MM.1S (cell line): Measurements from ENCODE around the gene ADAMTS3.

Experiments used
- DNase-seq: peaks from one replicate; pipeline ENCODE4 v3.0.0-alpha.2; 2015
- H2AFZ ChIP-seq: fragments of 300-600 bp; sonication (generic); 2 replicates; pipeline ENCODE4 v1.6.0; 2016; ENCODE audit warnings: antibody characterized with exemption, low read length
- H3F3A ChIP-seq: fragments of 300-600 bp; sonication (generic); 2 replicates; pipeline ENCODE4 v1.6.1; 2016; ENCODE audit warnings: mild to moderate bottlenecking, antibody characterized with exemption, low read length, moderate library complexity, mixed read lengths; ENCODE audit not compliant: insufficient read depth
- H3K27ac ChIP-seq: fragments of 300-600 bp; sonication (generic); 2 replicates; pipeline ENCODE4 v1.5.1; 2016; ENCODE audit warnings: mild to moderate bottlenecking, low read length
- H3K27me3 ChIP-seq: fragments of 300-600 bp; sonication (generic); replicated peaks from 2 replicates; pipeline ENCODE4 v1.6.0; 2016; ENCODE audit warnings: low read length; ENCODE audit not compliant: insufficient read depth
- H3K36me3 ChIP-seq: fragments of 300-600 bp; sonication (generic); replicated peaks from 2 replicates; pipeline ENCODE4 v1.6.1; 2016; ENCODE audit warnings: mild to moderate bottlenecking, low read length, mixed read lengths; ENCODE audit not compliant: insufficient read depth
- H3K4me1 ChIP-seq: fragments of 300-600 bp; sonication (generic); 2 replicates; pipeline ENCODE4 v1.6.1; 2016; ENCODE audit warnings: low read length, mixed read lengths
- H3K4me2 ChIP-seq: fragments of 300-600 bp; sonication (generic); 2 replicates; pipeline ENCODE4 v1.6.0; 2016; ENCODE audit warnings: low read depth, low read length
- H3K4me3 ChIP-seq: fragments of 300-600 bp; sonication (generic); 2 replicates; pipeline ENCODE4 v1.5.1; 2016; ENCODE audit warnings: low read length, mixed read lengths
- H3K79me2 ChIP-seq: fragments of 300-600 bp; sonication (generic); 2 replicates; pipeline ENCODE4 v1.6.1; 2016; ENCODE audit warnings: mixed run types, low read length, mixed read lengths
- H3K9ac ChIP-seq: fragments of 300-600 bp; sonication (generic); 2 replicates; pipeline ENCODE4 v1.6.1; 2016; ENCODE audit warnings: low read length, mixed read lengths
- H3K9me2 ChIP-seq: fragments of 300-600 bp; sonication (generic); replicated peaks from 2 replicates; pipeline ENCODE4 v1.6.1; 2016; ENCODE audit warnings: mild to moderate bottlenecking, low read length, mixed read lengths; ENCODE audit not compliant: insufficient read depth
- H3K9me3 ChIP-seq: fragments of 300-600 bp; sonication (generic); replicated peaks from 2 replicates; pipeline ENCODE4 v1.6.1; 2016; ENCODE audit warnings: mild to moderate bottlenecking, low read length, mixed read lengths; ENCODE audit not compliant: insufficient read depth
- H4K20me1 ChIP-seq: fragments of 300-600 bp; sonication (generic); 2 replicates; pipeline ENCODE4 v1.6.1; 2016; ENCODE audit warnings: mild to moderate bottlenecking, low read length, moderate library complexity, mixed read lengths; ENCODE audit not compliant: insufficient read depth
- EZH2 ChIP-seq: fragments of 300-600 bp; sonication (generic); optimal IDR thresholded peaks from 2 replicates; pipeline ENCODE3; 2017; ENCODE audit warnings: low read depth, mild to moderate bottlenecking, antibody characterized with exemption, low read length, mixed read lengths
- EZH2phosphoT487 ChIP-seq: fragments of 300-600 bp; sonication (generic); IDR thresholded peaks from 2 replicates; pipeline ENCODE4 v1.6.1; 2018; ENCODE audit warnings: antibody characterized with exemption, low read length
- TF ChIP-seq, protein P1 (sequence below): fragments of 300-600 bp; sonication (generic); IDR thresholded peaks from 2 replicates; pipeline ENCODE4 v1.5.1; 2016; ENCODE audit warnings: antibody characterized with exemption, low read length, mixed read lengths

ADAMTS3 gene

DNA sequence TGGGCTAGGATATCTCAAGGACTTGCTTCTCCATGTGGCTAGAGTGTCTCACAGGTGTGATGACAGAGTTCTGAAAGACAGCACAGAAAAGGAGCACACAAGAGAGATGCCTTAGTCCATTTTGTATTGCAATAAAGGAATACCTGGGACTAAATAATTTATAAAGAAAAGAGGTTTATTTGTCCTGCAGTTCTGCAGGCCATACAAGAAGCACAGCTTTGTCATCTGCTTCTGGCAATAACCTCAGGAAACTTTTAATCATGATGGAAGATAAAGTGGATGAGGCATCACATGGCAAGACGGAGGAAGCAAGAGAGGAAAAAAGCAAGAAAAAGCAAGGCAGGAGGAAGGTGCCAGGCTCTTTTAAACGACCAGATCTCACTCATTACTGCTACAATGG lies 126.9 kb downstream of the ADAMTS3 start:
- Histone ChIP-seq H3K36me3 (no peaks in the 10 kb centered on the region), H3K4me2 (no peak overlapping the region), H3K9me3 (no peaks in the 10 kb centered on the region), H3K9me2 (no peaks in the 10 kb centered on the region), H3K27ac (no peak overlapping the region), H3F3A (no peaks in the 10 kb centered on the region), H3K9ac (no peak overlapping the region), H3K27me3 (no peaks in the 10 kb centered on the region), H3K79me2 (no peaks in the 10 kb centered on the region), H2AFZ (no peak overlapping the region), H3K4me3 (no peak overlapping the region), H4K20me1 (no peaks in the 10 kb centered on the region), H3K4me1 (no peaks in the 10 kb centered on the region)
- TF ChIP-seq, protein P1, sequence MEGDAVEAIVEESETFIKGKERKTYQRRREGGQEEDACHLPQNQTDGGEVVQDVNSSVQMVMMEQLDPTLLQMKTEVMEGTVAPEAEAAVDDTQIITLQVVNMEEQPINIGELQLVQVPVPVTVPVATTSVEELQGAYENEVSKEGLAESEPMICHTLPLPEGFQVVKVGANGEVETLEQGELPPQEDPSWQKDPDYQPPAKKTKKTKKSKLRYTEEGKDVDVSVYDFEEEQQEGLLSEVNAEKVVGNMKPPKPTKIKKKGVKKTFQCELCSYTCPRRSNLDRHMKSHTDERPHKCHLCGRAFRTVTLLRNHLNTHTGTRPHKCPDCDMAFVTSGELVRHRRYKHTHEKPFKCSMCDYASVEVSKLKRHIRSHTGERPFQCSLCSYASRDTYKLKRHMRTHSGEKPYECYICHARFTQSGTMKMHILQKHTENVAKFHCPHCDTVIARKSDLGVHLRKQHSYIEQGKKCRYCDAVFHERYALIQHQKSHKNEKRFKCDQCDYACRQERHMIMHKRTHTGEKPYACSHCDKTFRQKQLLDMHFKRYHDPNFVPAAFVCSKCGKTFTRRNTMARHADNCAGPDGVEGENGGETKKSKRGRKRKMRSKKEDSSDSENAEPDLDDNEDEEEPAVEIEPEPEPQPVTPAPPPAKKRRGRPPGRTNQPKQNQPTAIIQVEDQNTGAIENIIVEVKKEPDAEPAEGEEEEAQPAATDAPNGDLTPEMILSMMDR = no peak
- no peak for TF ChIP-seq EZH2
- TF ChIP-seq EZH2phosphoT487 = no peak
- no peak for DNase-seq

DNA sequence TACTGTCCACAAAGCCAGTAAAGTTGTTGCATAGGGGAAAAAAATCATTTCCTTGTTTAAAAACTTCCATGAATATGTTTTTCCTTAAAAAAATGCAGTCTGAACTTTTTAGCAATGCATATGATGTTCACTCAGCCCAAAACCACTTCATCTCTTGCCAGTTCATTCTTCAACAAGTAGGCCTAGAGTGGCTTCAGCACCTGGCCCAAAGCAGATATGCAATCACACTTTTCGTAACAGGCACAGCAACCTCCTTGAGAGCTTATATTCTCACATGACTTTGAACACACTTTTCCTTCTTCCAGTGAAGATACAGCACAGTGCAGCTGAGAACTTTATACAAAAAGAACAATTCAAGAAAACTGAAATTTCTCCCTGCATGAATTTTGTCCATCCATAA lies 128.6 kb downstream of the ADAMTS3 start:
- Histone ChIP-seq H2AFZ (no peak overlapping the region), H3K4me3 (no peak overlapping the region), H3K4me2 (no peak overlapping the region), H3K4me1 (no peaks in the 10 kb centered on the region), H3K79me2 (no peaks in the 10 kb centered on the region), H4K20me1 (no peaks in the 10 kb centered on the region), H3F3A (no peaks in the 10 kb centered on the region), H3K27me3 (no peaks in the 10 kb centered on the region), H3K36me3 (no peaks in the 10 kb centered on the region), H3K9me3 (no peaks in the 10 kb centered on the region), H3K9me2 (no peaks in the 10 kb centered on the region), H3K9ac (no peak overlapping the region), H3K27ac (no peak overlapping the region)
- DNase-seq = no peak
- TF ChIP-seq EZH2phosphoT487 (no peak), EZH2 (no peak)
- TF ChIP-seq, protein P1 = no peak

DNA sequence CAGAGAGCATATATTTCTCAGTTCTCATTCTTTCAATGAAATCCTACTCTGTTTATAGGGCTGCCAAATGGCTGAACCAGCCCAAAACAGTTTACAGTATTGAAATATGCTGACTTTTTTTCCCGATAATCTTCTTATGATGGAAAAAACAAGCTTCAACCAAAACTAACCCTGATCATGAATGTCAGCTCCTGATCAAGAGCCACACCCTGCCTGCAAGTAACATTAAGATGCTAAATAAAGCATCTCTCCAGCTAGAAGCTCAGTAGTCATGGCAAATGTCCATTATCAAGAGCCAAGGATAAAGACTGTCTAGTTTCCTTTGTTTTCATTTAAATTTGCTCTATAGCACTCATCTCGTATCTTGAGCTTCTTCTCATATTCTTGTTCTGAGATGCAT lies 136.0 kb downstream of the ADAMTS3 start:
- H3K27ac ChIP-seq = no peak overlapping the region
- no peaks in the 10 kb centered on the region for H3K9me2 ChIP-seq
- H3K79me2 ChIP-seq = no peaks in the 10 kb centered on the region
- H4K20me1 ChIP-seq = no peaks in the 10 kb centered on the region
- H3K4me1 ChIP-seq = no peaks in the 10 kb centered on the region
- H2AFZ ChIP-seq = no peak overlapping the region
- no peak overlapping the region for H3K4me2 ChIP-seq
- H3K27me3 ChIP-seq = no peaks in the 10 kb centered on the region
- H3K4me3 ChIP-seq = no peak overlapping the region
- no peaks in the 10 kb centered on the region for H3F3A ChIP-seq
- H3K9ac ChIP-seq = no peak overlapping the region
- H3K36me3 ChIP-seq = no peaks in the 10 kb centered on the region
- H3K9me3 ChIP-seq = no peaks in the 10 kb centered on the region
- TF ChIP-seq, protein P1 = no peak
- TF ChIP-seq EZH2phosphoT487 (no peak), EZH2 (no peak)
- DNase-seq = no peak
